Umbilical cord (tissue), 2 donors: ENCODE measurements around the gene NUAK1. TPM values are rescaled to one million over a fixed set of nuclear protein-coding genes. Genes with fewer than 3 reads are reported as not detected.

Experiments
- DNase-seq: peaks from one replicate; pipeline ENCODE4 v3.0.0-alpha.2; 2015; ENCODE audit warnings: low spot score
- total RNA-seq: library from RNA; depleted of rRNA; stranded (reverse); fragments of >200 nt; gene quantifications from one replicate; pipeline ENCODE4 v1.2.3, GENCODE V29; 2014; ENCODE audit warnings: low replicate concordance; ENCODE audit not compliant: insufficient read depth

Gene NUAK1
- total RNA-seq, 1 donor from 2014 or later: 42.4 TPM

DNA sequence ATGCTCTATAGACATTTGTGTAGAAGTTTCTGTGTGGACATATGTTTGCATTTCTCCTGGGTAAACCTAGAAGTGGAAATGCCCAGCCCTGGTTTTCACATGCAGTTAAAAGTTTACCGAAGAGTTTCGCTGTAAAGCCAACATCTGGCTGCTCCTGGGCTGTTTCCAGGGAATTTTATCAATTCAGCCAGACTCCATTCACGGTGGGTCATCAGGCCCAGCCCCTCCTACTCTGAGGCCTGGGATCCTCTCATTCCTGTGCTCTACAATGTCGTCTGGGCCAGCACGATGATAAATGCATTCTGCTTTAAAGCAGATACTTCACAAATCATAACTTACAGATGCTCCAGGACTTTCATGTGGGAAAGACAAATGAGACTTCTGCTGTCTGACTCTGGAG is 7.1 kb downstream of the NUAK1 start:
- peak; percentile 93 for DNase-seq

DNA sequence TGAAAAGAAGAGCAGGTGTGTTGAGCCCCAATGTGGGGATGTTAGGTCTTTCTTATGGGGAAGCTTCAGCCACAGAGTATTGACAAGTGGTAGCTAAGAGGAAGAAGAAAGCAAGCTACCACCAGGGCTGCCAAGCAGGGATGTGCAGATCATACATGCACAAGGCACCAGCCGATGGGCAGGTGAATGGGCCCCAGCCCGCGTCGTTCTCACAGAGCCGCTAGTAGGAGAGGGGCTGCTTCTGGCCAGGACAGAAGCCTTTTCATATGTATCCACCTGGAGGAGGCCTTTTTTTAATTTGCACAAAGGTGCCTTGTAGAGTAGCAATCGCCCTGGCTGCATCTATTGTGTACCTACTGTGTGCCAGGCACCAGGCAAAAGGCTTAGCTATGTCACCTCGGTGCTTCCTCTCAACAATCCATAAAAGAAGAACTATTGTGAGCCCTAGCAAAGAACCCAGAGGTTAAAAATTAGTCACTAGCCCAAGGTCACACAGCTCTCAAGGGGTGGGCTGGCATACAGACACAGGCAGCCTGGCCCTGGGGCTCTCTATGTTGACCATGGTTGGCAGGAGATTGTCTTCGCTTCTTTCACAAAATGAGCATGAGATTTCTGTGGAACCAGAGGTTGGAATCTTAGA is 8.2 kb downstream of the NUAK1 start:
- no peak for DNase-seq

DNA sequence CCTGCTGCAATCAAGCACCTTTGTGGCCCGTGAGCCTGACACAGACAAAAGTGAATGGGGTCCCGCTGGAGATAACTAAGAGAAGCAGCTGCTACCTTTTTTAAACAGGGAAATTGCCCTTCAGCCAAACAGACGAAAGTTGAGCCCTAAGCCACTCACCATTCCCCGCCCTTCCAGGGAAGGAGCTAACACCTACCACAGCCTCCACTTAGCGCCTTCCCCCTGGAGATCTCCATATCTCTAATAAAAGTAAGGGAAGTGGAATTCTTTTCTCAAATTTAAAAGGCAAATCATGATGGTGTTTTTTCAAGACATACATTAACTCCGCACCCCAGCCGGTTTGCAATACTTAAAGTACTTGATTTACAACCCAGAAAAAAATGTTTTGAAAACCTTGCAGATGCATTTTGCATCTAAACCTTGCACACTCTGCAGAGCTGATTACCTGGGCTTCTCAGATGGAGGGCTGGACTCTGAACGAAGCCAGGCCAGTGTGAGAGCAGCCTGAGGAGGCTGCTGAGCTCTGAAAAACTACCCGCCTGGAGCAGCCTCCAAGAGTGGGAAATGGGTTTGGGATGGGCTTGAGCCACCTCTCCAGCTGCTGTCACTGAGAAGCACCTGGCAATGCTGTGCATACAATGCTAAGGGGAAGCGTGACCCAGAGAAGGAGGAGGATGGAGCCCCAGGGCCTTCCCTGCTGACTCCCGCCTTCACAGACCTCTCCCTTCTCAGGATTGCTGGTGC is 10.0 kb downstream of the NUAK1 start:
- DNase-seq: no peak

DNA sequence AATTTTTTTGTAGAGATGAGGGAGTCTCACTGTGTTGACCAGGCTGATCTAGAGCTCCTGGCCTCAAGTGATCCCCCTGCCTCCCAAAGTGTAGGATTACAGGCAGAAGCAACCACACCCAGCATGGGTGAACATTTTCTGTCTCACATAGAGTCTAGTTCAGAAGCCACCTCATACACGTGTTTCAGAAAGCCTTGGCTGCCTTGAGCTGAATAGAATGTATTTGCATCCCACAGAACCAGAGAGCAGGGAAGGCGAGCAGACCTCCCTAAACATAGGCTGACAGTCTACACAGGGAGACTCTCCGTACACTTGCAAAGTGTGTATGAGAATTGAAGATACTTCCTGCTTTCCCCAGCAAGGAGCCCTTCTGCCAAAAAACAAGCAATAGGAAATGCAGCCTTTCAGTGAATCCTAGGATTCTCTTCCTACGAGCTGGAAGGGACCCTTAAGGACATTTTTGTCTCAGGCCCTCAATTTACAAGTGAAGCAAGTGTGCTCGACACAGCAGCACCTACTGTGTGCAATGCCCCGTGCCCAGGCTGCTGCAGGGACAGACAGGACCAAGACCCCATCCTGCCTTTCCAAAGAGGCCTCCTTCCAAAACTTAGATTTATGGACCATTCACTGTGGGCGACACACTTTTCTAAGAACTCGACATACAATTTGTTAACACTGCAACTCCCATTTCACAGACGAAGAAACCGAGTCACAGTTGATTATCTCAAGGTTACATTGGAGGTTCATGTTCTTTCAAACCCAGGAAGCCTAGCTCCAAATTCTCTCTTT is 11.2 kb downstream of the NUAK1 start:
- DNase-seq: no peak

DNA sequence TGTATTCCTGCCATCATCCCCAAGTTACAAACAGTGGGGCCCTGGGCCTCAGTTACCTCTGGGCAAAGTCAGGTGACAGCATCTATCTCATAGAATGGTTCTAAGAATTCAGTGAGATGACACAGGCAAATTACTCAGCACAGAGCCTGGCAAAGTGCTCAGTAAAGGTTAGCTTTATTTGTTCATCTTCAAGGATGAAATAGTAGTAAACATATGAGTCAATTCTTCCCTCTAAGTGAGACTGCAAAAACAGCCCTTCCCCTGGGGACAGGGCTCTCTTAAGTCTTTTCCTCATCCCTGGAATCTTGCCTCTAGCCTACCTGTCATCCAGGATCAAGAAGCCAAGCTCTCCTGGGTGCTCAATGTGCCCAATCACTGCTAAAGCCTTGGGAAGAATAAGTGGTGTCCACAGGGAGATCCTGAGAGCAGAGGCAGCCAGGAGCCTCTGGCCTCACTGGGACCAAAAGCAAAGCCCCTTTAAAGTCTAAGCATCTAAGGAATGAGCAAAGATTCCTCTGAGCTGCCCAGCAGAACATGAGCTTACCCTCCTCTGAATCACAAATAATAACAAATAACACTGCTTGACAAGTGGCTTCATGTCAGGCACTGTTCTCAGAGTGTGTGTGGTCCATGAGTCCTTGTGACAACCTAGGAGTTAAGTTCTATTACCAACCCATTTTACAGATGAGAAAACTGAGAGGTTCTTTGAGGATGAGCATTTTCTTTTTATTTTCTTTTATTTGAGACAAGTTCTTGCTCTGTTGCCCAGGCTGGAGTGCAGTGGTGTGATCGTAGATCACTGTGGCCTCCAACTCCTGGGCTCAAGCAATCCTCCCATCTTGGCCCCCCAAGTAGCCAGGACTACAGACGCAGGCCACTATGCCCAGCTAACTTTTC is 12.1 kb downstream of the NUAK1 start:
- no peak for DNase-seq

DNA sequence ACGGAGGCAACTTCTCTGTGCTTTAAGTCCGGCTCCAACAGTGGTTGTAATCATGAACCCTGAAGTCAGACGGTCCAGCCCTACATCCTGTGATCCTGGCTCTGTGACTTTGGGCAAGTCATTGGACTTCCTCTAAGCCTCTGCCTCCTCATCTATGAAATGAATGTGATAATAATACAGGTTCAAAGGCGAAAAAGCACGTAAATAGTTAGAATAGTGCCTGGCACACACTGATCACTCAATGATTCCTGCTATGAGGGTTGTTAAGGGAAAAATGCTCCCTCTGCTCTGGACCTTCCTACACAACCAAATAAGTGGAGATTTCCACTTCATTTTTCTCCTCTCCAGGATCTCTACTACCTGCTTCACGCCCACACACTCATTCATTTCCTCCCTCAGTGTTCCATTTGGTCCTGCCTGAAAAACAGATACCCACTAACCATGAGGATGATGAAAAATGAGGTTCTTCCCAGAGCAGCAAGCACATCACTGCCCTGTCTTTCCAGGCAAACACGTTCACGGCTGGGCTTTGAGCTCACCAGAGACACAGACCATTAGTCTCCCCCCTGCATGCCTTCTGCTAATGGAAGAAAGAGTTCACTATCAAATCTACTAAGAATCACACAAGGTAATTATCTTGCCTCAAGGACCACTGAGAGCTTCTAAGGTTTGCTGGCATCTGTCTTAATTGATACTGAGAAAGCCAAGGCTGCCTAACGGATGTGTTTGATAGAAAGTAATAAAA is 13.2 kb downstream of the NUAK1 start:
- no peak for DNase-seq

DNA sequence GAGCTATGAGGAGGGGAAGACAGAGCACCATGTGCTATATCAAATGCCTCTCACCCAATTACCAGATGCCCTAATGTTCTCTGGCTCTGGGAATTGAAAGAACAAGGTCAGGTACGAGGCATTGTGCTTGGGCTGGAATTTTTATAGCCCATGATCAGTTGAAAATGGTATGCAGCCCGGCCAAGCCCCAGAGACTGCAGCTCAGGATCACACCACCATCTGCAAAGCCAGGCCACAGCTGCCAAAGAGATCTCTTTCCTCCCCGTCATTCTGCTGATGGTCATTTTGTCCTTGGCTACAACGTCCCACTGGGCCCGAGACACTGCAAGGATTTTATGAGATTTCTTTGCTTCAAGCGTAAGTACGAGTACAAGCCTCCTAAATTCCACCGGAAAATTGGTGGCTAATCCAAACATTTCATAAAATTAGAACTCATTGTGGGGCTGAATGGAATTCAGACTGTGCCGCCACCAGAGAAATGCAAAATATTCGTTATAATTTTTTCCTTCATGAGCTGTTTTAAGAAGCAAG is 15.1 kb downstream of the NUAK1 start:
- DNase-seq: no peak

DNA sequence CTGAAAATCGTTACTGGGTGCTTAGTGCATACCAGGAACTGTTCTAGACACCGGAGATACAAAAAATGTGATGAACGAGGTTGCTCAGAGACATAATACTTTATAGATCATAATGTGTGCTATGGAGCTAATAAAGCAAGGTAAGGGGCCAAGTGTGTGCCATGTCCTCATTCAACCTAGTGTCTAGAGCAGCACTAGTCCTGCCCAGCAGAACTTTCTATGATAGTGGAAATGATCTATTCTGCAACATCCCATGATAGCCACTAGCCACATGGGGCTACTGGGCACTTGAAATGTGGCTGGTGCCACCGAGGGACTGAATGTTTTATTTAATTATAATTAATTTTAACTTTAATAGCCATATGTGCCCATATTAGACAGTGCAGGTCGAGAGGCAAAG is 15.6 kb downstream of the NUAK1 start:
- no peak for DNase-seq

DNA sequence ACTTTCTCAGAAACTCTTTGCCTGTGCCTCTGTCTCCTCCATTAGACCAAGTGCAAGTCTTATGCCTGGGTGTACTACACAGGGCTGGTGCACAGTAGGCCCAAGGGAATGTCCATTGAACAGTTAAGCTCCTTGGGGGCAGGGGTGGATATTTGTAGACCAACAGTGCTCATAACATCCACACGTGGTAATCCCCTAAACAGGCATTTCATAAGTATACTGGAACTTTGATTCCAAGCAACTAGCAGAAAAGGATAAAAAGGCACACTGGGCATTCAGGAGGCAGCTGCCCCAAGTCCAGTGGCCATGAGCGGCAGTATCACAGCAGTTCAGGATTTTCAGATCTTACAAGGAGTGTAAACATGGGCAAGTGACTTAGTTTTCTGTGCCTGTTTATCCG is 16.8 kb downstream of the NUAK1 start:
- DNase-seq: no peak

DNA sequence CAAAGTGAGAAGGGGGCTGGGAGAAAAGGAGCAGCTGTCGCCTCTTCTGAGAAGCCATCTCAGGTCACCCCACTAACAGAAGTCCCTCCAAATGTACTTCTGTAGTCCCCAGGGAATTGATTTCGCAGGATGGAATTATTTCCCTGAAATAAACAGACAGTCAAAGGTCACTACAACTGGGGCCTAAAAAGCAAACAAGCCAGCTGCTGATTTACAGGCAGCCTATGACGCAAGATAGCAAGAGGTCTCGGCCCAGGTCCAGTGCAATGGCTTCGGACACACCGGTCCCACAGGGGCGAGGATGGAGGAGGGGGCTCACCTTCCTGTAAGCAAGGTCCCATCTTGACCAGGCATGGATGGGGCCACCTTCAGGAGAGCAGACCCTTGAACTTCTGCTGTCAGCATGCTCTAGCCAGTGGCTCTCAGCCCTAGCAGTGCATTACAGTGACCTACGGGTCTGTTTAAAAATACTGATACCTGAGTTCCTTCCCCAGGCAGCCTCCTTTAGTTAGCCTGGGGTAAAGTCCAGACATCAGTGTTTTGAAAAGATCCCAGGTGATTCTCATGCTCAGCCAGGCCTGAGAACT is 18.1 kb downstream of the NUAK1 start:
- no peak for DNase-seq

DNA sequence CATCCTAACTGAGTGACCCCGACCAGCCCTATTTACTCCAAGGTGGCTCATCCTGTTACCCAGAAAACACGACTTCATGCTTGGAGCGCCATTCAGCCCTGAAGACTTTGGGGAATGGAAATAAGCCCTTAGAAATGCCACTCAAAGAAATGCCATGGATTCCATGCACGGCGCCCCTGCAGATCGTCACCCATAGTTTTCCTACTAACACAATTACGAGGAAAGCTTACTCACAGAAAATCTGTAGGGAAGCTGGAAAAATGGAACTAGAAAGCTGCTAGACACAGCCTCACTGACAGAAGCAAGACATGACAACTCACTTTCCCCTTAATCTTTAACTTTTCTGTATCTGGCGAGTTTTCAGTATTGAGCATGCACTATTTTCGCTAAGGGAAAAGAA is 19.5 kb downstream of the NUAK1 start:
- DNase-seq: peak; percentile 69

DNA sequence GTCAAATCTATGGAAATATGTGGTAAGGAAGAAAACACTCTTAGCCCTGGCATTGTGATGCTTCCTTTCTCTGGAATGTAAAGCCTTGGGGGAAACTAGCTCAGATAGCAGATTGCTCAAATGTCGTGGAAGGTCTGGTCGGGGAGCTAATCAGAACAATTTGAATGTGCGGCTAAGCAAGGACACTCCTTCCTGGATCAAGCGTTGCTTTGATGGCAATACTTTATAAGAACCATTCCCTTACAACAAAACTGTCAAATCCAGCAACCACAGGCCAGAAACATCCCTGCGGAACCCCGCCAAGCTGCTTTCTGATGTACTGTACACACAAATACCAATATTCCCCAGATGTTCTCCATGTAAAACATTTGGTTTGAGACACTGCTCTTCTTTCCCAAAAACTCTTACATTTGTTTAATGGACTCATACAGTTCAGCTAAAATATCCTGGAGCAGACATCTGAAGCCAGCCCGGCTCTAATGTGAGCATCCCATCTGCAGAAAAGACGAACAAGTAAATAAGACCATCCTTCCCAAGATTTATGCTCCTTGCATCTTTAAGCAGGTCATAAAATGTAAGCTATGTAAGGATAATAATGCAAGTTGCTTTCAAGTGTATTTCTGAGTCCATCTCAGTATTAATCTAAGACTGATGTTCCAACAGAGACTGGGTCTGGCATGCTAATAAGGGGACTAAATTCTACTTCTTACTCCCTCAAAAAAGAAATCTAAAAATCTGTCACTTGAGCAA is 20.2 kb downstream of the NUAK1 start:
- DNase-seq: peak; percentile 89

DNA sequence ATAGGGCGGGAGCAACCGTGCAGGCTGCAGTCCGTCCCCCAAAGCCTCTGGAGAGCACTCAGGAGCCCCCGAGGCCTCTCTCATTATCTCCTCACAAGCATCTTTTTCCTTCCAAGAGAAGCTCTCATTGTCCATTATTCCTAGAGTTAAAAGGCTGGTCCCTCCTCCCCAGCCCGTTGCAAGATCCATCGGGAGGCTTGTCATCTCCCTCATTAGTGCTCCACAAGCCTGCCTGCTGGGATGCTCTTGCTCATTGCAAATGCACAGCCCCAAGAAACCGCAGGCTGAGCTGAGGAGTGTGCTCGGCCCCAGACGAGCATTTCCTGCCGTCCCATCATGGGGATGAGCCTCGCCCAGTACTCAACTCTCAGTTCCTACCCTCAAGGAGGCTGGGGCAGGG is 23.3 kb downstream of the NUAK1 start:
- peak; percentile 66 for DNase-seq

DNA sequence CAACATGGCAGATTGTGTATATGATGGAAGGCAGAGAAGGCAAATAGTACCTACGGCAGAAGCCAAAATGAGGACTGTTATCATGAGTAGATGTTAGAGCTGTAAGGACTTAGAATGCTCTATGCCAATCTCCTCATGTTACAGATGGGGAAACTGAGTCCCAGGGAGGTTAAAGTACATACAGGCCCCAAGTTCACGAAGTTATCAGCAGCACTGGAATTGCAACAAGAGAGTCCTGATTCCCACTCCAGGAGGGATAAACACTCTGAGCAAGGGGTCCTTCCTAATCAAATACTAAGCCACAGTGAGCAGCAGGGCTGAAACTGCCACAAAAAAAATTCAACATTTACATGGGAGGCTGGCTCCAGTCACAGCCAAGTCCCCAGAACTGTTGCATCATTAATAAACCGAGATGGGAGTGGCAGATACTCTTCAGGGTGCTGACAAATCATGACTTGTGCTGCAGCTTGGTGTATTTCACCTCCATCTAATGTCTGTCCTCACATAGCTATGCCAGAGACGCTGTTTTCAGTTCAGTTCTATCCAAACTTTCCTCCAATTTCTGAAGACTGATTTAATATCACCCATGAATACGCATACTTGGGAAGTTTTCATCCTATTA is 24.2 kb downstream of the NUAK1 start:
- no peak for DNase-seq

DNA sequence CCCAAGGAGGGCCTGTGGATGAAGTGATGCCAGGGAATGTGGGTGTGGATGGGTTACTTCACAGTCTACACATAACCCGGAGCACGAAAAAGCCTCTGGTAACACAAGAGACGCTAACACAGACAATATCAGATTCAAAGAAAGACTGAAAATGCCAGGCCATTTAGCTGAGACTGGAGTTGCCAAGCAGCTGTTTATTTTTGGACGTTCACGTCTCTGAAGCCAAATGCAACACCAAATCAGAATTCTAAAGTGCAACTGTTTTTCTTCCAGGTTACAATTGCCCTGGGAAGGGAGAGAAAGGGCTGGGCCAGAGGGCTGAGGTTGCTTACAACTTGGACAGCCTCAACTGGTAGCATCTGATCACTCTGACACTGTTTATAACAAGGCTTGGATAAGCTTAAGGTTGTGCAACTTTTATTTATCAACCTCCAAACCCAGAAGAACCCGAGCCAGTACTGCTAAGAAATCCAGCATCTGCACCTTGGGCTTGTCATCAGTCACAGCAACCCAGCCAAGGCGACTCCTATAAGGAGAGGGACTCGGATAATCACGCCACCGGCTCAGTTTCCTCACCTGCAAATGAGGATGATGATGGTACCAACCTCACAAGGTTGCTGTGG is 24.8 kb downstream of the NUAK1 start:
- DNase-seq: no peak

DNA sequence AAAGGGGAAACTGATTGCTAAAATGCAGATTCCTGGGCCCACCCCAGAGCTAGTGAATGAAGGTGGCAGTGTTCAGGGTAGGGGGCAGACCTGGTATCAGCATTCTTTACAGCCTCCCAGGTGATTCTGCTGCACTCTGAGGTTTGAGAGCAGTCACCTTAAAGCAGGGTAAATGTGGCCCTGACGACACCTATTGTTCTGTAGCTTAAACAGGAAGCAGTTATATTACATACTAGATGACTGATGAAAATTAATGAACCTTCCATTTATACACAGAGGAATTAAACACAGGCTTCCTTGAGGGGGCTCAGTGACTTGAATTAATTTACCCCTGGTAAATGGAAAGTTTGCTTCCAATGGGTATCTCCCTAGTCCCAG is 25.3 kb downstream of the NUAK1 start:
- no peak for DNase-seq

DNA sequence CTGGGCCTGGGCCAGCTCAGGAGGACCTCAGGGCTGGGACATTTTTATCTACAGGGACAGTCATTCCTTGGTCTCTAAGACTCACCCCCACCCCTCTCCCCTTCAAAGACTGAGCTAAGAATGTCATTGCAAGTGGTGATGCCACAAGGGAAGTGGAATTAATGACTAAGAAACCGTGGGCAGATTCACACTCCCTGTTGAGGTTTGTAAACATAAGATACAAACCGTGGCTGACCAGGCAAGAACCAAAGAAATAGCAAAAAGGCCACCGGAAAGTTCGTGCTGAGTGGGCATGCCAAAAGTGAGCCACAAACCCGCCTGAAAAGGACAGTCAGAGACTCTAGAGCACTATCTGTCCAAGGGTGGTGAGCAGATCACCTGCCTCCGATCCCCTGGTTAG is 25.7 kb downstream of the NUAK1 start:
- DNase-seq: no peak

DNA sequence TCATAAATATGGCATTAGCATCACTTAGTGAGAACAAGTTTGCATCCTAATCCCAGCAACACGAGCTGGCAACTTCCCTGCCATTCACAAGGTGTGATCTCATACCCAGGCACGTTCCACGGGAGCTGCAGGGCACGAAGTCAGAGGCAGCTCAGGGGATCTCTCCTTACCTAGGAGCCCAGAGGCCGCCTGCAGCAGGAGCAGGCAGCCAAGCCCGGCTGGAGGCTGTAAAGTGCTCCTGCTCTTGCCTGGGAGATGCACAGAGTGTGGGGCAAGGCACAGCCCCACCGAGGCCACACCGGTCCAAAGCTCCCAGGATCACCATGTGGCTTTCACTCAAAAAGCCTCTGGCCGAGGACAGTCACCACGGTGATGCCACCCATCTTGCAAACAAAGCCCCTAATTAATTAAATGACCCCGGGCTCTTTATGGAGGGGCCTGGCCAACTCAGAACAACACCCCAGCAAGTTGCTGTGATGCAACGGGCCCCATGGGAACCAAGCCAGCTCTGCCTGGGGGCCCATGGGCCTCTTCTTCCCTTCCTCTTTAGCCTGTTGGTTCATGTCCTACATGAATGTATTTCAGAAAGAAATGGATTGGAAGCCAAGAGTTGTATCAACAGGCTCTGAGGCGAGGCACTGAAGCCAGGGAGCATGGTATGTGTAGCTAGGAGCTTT is 26.5 kb downstream of the NUAK1 start:
- DNase-seq: peak; percentile 82
